Endodermal cell (in vitro differentiated cells): ENCODE data around the gene SLC25A47. TPM values are rescaled to one million over a fixed set of nuclear protein-coding genes. Genes with fewer than 3 reads are reported as not detected.

ENCODE experiments used
- DNase-seq: peaks from one replicate; pipeline ENCODE4 v3.0.0-alpha.2; 2017
- H3K27ac ChIP-seq: 2 replicates; pipeline ENCODE4 v1.5.1; 2013; ENCODE audit warnings: mild to moderate bottlenecking, low read depth, low read length, moderate library complexity
- H3K27me3 ChIP-seq: 2 replicates; pipeline ENCODE4 v1.6.1; 2013; ENCODE audit warnings: mild to moderate bottlenecking, low read length, moderate library complexity; ENCODE audit not compliant: insufficient read depth, control insufficient read depth, poor library complexity, severe bottlenecking
- H3K36me3 ChIP-seq: 2 replicates; pipeline ENCODE4 v1.7.0; 2013; ENCODE audit warnings: mild to moderate bottlenecking, low read length, moderate library complexity; ENCODE audit not compliant: control insufficient read depth, insufficient read depth
- H3K4me1 ChIP-seq: one replicate; pipeline ENCODE4 v1.7.0; 2013; ENCODE audit warnings: low read length; ENCODE audit not compliant: control insufficient read depth, insufficient read depth
- H3K4me3 ChIP-seq: 2 replicates; pipeline ENCODE4 v1.5.1; 2013; ENCODE audit warnings: mild to moderate bottlenecking, low read length, moderate library complexity
- H3K9ac ChIP-seq: 2 replicates; pipeline ENCODE4 v1.6.1; 2013; ENCODE audit warnings: mild to moderate bottlenecking, low read length, moderate library complexity; ENCODE audit not compliant: poor library complexity, severe bottlenecking; ENCODE audit errors: extremely low read depth
- H3K9me3 ChIP-seq: 2 replicates; pipeline ENCODE4 v1.6.1; 2013; ENCODE audit warnings: mild to moderate bottlenecking, low read length, moderate library complexity; ENCODE audit not compliant: control insufficient read depth
- H3K27ac Mint-ChIP-seq: 2 replicates; pipeline ENCODE4 v1.8.0; 2020; ENCODE audit warnings: mixed read lengths
- H3K27me3 Mint-ChIP-seq: 2 replicates; pipeline ENCODE4 v1.8.0; 2021; ENCODE audit warnings: mild to moderate bottlenecking, mixed read lengths; ENCODE audit not compliant: insufficient read depth
- H3K36me3 Mint-ChIP-seq: 2 replicates; pipeline ENCODE4 v1.8.0; 2020; ENCODE audit warnings: low read depth, mixed read lengths
- H3K4me1 Mint-ChIP-seq: 2 replicates; pipeline ENCODE4 v1.8.0; 2020; ENCODE audit warnings: mixed read lengths
- H3K4me3 Mint-ChIP-seq: 2 replicates; pipeline ENCODE4 v1.8.0; 2020; ENCODE audit warnings: mild to moderate bottlenecking, moderate library complexity, mixed read lengths
- H3K9me3 Mint-ChIP-seq: 2 replicates; pipeline ENCODE4 v1.8.0; 2020; ENCODE audit warnings: mild to moderate bottlenecking, mixed read lengths
- WGBS, 2 experiments: methylation state at CpG; one replicate each; pipeline versions ENCODE4 v1.1.5 to v1.1.7; 2013; ENCODE audit warnings: missing lambda C conversion rate in 2 of 2, mixed read lengths in 1 of 2; ENCODE audit not compliant: insufficient coverage in 1 of 2, insufficient read length in 1 of 2; 5-methylcytosine and 5-hydroxymethylcytosine counted together
- total RNA-seq, 2 donors: library from RNA; stranded (reverse); fragmentation: NEBNext Ultra II Directional in 1 of 2; extraction: Animal tissue kit (Norgen Biotek cat#: 25700) in 1 of 2; gene quantifications; 2 replicates in 1 of 2; 3 replicates in 1 of 2; pipeline ENCODE4 v1.2.1, GENCODE V29; 2021
- TF ChIP-seq, protein P1 (sequence below): fragments of 200-600 bp; sonication (generic); conservative IDR thresholded peaks from 2 replicates; pipeline ENCODE4 v1.5.0; 2021; ENCODE audit warnings: antibody characterized with exemption, mild to moderate bottlenecking

The SLC25A47 gene
- total RNA-seq, 2 donors from 2014 or later, result not detected

DNA sequence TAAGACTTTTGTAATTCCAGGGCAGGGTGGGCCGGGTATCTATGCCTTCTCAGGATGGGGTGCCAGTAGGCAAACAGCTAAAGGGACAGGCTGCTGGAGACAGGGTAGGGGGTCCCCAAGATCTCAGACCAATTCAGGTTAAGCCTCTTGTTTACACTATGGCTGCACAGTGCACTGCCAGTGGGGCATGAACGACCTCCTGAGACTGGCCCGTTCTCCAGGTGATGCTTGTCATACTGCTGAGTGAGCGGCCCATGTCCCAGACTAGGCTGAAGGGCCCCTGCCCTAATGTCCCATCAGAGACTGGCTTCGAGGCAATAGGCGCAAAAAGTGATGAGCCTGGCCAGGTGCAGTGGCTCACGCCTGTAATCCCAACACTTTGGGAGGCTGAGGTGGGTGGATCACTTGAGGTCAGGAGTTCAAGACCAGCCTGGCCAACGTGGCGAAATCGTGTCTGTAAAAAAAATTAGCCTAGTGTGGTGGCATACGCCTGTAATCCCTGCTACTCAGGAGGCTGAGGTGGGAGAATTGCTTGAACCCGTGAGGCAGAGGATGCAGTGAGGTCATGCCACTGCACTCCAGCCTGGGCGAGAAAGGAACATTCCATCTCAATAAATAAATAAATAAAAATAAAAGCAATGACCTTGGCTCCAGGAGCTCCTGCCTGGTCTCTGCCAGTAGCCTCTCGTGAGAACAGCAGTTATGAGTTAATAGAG lies 29.5 kb upstream of the SLC25A47 start:
- Histone ChIP-seq H3K4me3 (no peak overlapping the region), H3K4me1 (peaks cover 4% of the 10 kb centered on the region), H3K27ac (no peak overlapping the region), H3K9me3 (no peaks in the 10 kb centered on the region), H3K27me3 (no peaks in the 10 kb centered on the region), H3K36me3 (peaks cover 54% of the 10 kb centered on the region), H3K9ac (no peak overlapping the region)
- Mint-ChIP-seq H3K36me3 (peaks cover 46% of the 10 kb centered on the region), H3K27ac (no peak overlapping the region), H3K9me3 (no peaks in the 10 kb centered on the region), H3K4me3 (no peak overlapping the region), H3K27me3 (no peaks in the 10 kb centered on the region), H3K4me1 (no peaks in the 10 kb centered on the region)
- TF ChIP-seq, protein P1, sequence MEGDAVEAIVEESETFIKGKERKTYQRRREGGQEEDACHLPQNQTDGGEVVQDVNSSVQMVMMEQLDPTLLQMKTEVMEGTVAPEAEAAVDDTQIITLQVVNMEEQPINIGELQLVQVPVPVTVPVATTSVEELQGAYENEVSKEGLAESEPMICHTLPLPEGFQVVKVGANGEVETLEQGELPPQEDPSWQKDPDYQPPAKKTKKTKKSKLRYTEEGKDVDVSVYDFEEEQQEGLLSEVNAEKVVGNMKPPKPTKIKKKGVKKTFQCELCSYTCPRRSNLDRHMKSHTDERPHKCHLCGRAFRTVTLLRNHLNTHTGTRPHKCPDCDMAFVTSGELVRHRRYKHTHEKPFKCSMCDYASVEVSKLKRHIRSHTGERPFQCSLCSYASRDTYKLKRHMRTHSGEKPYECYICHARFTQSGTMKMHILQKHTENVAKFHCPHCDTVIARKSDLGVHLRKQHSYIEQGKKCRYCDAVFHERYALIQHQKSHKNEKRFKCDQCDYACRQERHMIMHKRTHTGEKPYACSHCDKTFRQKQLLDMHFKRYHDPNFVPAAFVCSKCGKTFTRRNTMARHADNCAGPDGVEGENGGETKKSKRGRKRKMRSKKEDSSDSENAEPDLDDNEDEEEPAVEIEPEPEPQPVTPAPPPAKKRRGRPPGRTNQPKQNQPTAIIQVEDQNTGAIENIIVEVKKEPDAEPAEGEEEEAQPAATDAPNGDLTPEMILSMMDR, result no peak
- WGBS, 2 experiments, result 94% methylated on average over 12 to 13 of the region's 14 CpGs
- DNase-seq, result peak; percentile 25

DNA sequence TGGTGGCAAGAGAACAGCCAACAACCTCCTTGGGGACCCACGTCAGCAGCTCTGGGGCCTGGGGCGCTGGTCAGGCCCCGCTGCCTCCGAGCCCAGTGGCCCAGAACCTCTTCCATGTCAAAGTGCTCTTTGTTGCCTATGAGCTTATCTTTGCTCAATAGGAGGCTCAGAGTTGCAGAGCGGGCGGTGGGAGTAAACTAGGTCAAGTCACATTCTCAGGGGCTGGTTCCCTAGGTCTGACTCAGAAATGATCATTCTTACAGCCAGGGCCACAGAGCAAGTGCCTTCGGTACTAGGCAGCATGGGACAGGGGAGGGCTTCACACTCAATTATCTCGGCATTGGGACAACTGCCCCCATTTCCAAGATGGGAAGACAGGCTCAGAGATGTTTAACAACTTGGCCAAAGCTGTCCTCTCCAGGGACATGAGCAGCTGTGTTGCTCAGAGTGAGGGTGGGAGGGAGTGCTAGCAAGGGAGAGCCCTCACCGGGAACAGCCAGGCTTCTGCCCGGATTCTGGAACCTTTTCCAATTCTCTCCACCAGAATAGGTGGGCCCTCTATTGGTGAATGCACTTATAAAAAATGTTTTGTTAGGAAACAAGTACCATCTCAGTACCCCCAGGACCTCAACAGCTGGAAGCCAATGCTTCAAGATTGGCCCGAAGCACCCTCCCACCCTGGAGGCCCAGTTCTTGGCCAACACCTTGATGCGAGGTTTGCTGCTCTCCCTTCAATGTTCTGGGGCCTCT lies 28.8 kb upstream of the SLC25A47 start:
- no peaks in the 10 kb centered on the region for H3K4me1 ChIP-seq
- no peak overlapping the region for H3K27ac ChIP-seq
- H3K4me3 ChIP-seq, result no peak overlapping the region
- Mint-ChIP-seq H3K36me3 (peaks cover 52% of the 10 kb centered on the region), H3K27me3 (no peaks in the 10 kb centered on the region), H3K9me3 (no peaks in the 10 kb centered on the region), H3K4me3 (no peak overlapping the region), H3K4me1 (no peaks in the 10 kb centered on the region), H3K27ac (peak overlapping the region; percentile 58)
- no peak overlapping the region for H3K9ac ChIP-seq
- peaks cover 62% of the 10 kb centered on the region for H3K36me3 ChIP-seq
- TF ChIP-seq, protein P1, result no peak
- no peaks in the 10 kb centered on the region for H3K9me3 ChIP-seq
- peak; percentile 41 for DNase-seq
- H3K27me3 ChIP-seq, result no peaks in the 10 kb centered on the region
- 90 to 96% methylated on average over 4 to 12 of the region's 12 CpGs for WGBS, 2 experiments

DNA sequence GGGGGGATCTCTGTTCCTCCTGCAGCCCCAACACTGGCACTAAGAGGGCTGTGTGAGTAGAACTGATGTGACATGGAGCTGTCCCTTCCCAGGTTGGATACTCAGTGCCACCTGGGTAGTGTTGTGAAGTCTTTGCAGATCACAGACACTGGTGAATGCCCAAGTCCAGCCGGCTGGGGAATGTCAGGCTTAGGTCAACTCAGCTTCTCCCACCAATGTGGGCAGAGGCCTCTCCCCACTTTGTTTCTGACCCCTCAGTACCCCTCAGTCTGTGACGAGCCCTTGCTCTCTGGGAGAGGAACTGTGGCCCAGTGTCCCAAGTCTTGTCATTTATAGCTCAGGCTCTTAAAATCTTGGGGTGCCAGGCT lies 28.2 kb upstream of the SLC25A47 start:
- no peak overlapping the region for H3K4me3 ChIP-seq
- peak; percentile 34 for DNase-seq
- Mint-ChIP-seq H3K9me3 (no peaks in the 10 kb centered on the region), H3K27me3 (no peaks in the 10 kb centered on the region), H3K27ac (no peak overlapping the region), H3K4me1 (no peaks in the 10 kb centered on the region), H3K4me3 (no peak overlapping the region), H3K36me3 (peaks cover 56% of the 10 kb centered on the region)
- no peaks in the 10 kb centered on the region for H3K27me3 ChIP-seq
- H3K9ac ChIP-seq, result no peak overlapping the region
- no peak overlapping the region for H3K27ac ChIP-seq
- peaks cover 65% of the 10 kb centered on the region for H3K36me3 ChIP-seq
- 75 to 95% methylated on average over 1 to 2 of the region's 2 CpGs for WGBS, 2 experiments
- no peaks in the 10 kb centered on the region for H3K4me1 ChIP-seq
- TF ChIP-seq, protein P1, result no peak
- no peaks in the 10 kb centered on the region for H3K9me3 ChIP-seq
